Islet of Langerhans (tissue), 1 donor: Measurements from ENCODE around the gene ZBTB7C.

Source experiments
- FAIRE-seq: peaks from one replicate; lab custom pipeline; 2011; peaks lifted over from hg19 to GRCh38; lab: Jason Lieb, UNC

ZBTB7C gene

GRCh38 chr18:48116017-48116416 lies 293.2 kb downstream of the ZBTB7C start:
- FAIRE-seq = no peak

- no peak for FAIRE-seq
These were observed 295.5 kb downstream of the ZBTB7C start for GRCh38 chr18:48113691-48114090.

- FAIRE-seq = no peak
These were observed 297.6 kb downstream of the ZBTB7C start for GRCh38 chr18:48111587-48111986.

- FAIRE-seq = no peak
These were observed 298.4 kb downstream of the ZBTB7C start for GRCh38 chr18:48110797-48111196.

- FAIRE-seq = no peak
These were observed 299.2 kb downstream of the ZBTB7C start for GRCh38 chr18:48109961-48110493.

- FAIRE-seq = no peak
These were observed 301.0 kb downstream of the ZBTB7C start for GRCh38 chr18:48108136-48108535.

- no peak for FAIRE-seq
These were observed 302.0 kb downstream of the ZBTB7C start for GRCh38 chr18:48106976-48107781.

GRCh38 chr18:48106498-48106897 lies 302.7 kb downstream of the ZBTB7C start:
- no peak for FAIRE-seq

GRCh38 chr18:48105317-48105716 lies 303.9 kb downstream of the ZBTB7C start:
- FAIRE-seq = no peak

- no peak for FAIRE-seq
These were observed 304.5 kb downstream of the ZBTB7C start for GRCh38 chr18:48104705-48105104.

- no peak for FAIRE-seq
These were observed 308.5 kb downstream of the ZBTB7C start for GRCh38 chr18:48100651-48101165.

GRCh38 chr18:48100165-48100575 lies 309.0 kb downstream of the ZBTB7C start:
- no peak for FAIRE-seq

GRCh38 chr18:48099481-48100164 lies 309.6 kb downstream of the ZBTB7C start:
- FAIRE-seq = no peak

- FAIRE-seq = no peak
These were observed 310.6 kb downstream of the ZBTB7C start for GRCh38 chr18:48098538-48098937.

GRCh38 chr18:48098007-48098406 lies 311.2 kb downstream of the ZBTB7C start:
- no peak for FAIRE-seq

- no peak for FAIRE-seq
These were observed 313.5 kb downstream of the ZBTB7C start for GRCh38 chr18:48095726-48096125.

GRCh38 chr18:48093104-48093503 lies 316.1 kb downstream of the ZBTB7C start:
- FAIRE-seq = no peak

- no peak for FAIRE-seq
These were observed 317.2 kb downstream of the ZBTB7C start for GRCh38 chr18:48091869-48092497.

- FAIRE-seq = no peak
These were observed 318.5 kb downstream of the ZBTB7C start for GRCh38 chr18:48090702-48091101.

GRCh38 chr18:48090021-48090420 lies 319.2 kb downstream of the ZBTB7C start:
- no peak for FAIRE-seq

GRCh38 chr18:48085781-48086487 lies 323.2 kb downstream of the ZBTB7C start:
- FAIRE-seq = no peak

GRCh38 chr18:48084858-48085257 lies 324.3 kb downstream of the ZBTB7C start:
- FAIRE-seq = no peak
